Endothelial cell (in vitro differentiated cells): Measurements from ENCODE around the gene AMER1. TPM values are rescaled to one million over a fixed set of nuclear protein-coding genes. Genes with fewer than 3 reads are reported as not detected.

ENCODE experiments used
- DNase-seq: peaks from one replicate; pipeline ENCODE4 v3.0.0; 2021; ENCODE audit warnings: low spot score
- H3K27ac Mint-ChIP-seq: one replicate; pipeline ENCODE4 v1.8.0; 2021; ENCODE audit warnings: mixed read lengths, inconsistent platforms; ENCODE audit not compliant: unreplicated experiment
- H3K27me3 Mint-ChIP-seq: one replicate; pipeline ENCODE4 v1.8.0; 2021; ENCODE audit warnings: mild to moderate bottlenecking, moderate library complexity, mixed read lengths, inconsistent platforms; ENCODE audit not compliant: unreplicated experiment
- H3K36me3 Mint-ChIP-seq: one replicate; pipeline ENCODE4 v1.8.0; 2021; ENCODE audit warnings: mild to moderate bottlenecking, low read depth, mixed read lengths, inconsistent platforms; ENCODE audit not compliant: unreplicated experiment
- H3K4me1 Mint-ChIP-seq: one replicate; pipeline ENCODE4 v1.8.0; 2021; ENCODE audit warnings: mild to moderate bottlenecking, mixed read lengths, inconsistent platforms; ENCODE audit not compliant: unreplicated experiment
- H3K4me3 Mint-ChIP-seq: one replicate; pipeline ENCODE4 v1.8.0; 2021; ENCODE audit warnings: mild to moderate bottlenecking, mixed read lengths, inconsistent platforms; ENCODE audit not compliant: unreplicated experiment
- H3K9me3 Mint-ChIP-seq: one replicate; pipeline ENCODE4 v1.8.0; 2021; ENCODE audit warnings: mixed read lengths, inconsistent platforms; ENCODE audit not compliant: unreplicated experiment
- CTCF ChIP-seq: fragments of 200-600 bp; sonication (generic); IDR thresholded peaks from one replicate; pipeline ENCODE4 v1.5.0; 2021; ENCODE audit warnings: antibody characterized with exemption; ENCODE audit not compliant: unreplicated experiment
- total RNA-seq: library from RNA; stranded (reverse); fragmentation: NEBNext Ultra II Directional; extraction: Animal tissue kit (Norgen Biotek cat#: 25700); gene quantifications from one replicate; pipeline ENCODE4 v1.2.1, GENCODE V29; 2021; ENCODE audit not compliant: unreplicated experiment

Gene AMER1
- total RNA-seq, 1 donor from 2014 or later: 3.3 TPM

GRCh38 chrX:64152857-64153256, 52.7 kb downstream of the AMER1 start:
- Mint-ChIP-seq H3K4me1 (no peaks in the 10 kb centered on the region), H3K4me3 (no peak overlapping the region), H3K9me3 (no peaks in the 10 kb centered on the region), H3K36me3 (no peaks in the 10 kb centered on the region), H3K27me3 (no peaks in the 10 kb centered on the region), H3K27ac (no peak overlapping the region)
- no peak for DNase-seq
- no peak for TF ChIP-seq CTCF

GRCh38 chrX:64151911-64152310, 53.6 kb downstream of the AMER1 start:
- Mint-ChIP-seq H3K4me3 (no peak overlapping the region), H3K36me3 (no peaks in the 10 kb centered on the region), H3K27ac (no peak overlapping the region), H3K27me3 (no peaks in the 10 kb centered on the region), H3K4me1 (no peaks in the 10 kb centered on the region), H3K9me3 (no peaks in the 10 kb centered on the region)
- TF ChIP-seq CTCF: no peak
- DNase-seq: no peak

- Mint-ChIP-seq H3K4me1 (no peaks in the 10 kb centered on the region), H3K27me3 (no peaks in the 10 kb centered on the region), H3K36me3 (no peaks in the 10 kb centered on the region), H3K4me3 (no peak overlapping the region), H3K9me3 (no peaks in the 10 kb centered on the region), H3K27ac (no peak overlapping the region)
- TF ChIP-seq CTCF: no peak
- DNase-seq: no peak
These were observed 54.7 kb downstream of the AMER1 start for GRCh38 chrX:64150775-64151174.

Other genes with a start within 250 kb of the AMER1 start
- 0.33 TPM for gene ASB12, start 24.9 kb upstream of the AMER1 start, total RNA-seq
- 3.4 TPM for gene MTMR8, start 189.7 kb upstream of the AMER1 start, total RNA-seq